Measurements from ENCODE around the gene UPP2.

UPP2 gene

GRCh38 chr2:158174956-158175355 is 73.3 kb downstream of the UPP2 start:
- Histone ChIP-seq H3K4me1 (ENCODE audit: insufficient read depth, low read length) (no peaks in the 10 kb centered on the region), H3K4me3 (ENCODE audit: low read length) (no peak overlapping the region), H3K36me3 (ENCODE audit: insufficient read depth, low read length) (no peaks in the 10 kb centered on the region), H2AFZ (ENCODE audit: low read depth, low read length) (no peak overlapping the region), H3K27me3 (ENCODE audit: insufficient read depth, low read length) (no peaks in the 10 kb centered on the region), H3K9me3 (ENCODE audit: low read length) (no peaks in the 10 kb centered on the region)

DNA sequence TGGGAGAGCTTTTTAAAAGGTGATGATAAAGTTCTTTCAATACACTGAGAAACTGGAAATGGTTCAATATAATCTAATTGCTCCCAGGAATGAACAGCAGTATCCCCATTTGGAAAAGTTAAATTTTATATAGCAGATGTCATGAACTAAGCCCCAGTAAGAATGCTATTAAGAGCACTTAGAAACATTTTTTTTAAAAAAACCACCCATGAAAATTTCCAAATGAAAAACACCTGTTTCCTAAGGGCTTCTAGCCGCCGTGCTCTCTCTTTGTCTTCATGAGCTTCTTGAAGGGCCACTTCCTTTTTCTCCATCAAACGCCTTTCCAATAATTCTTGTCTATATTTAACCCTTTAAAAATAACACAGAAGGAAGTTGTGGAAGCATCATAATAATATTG is 77.0 kb downstream of the UPP2 start:
- Histone ChIP-seq H2AFZ (ENCODE audit: low read depth, low read length) (no peak overlapping the region), H3K36me3 (ENCODE audit: insufficient read depth, low read length) (no peaks in the 10 kb centered on the region), H3K4me3 (ENCODE audit: low read length) (no peak overlapping the region), H3K4me1 (ENCODE audit: insufficient read depth, low read length) (no peaks in the 10 kb centered on the region), H3K9me3 (ENCODE audit: low read length) (no peaks in the 10 kb centered on the region), H3K27me3 (ENCODE audit: insufficient read depth, low read length) (no peaks in the 10 kb centered on the region)

GRCh38 chr2:158179660-158180059 is 78.0 kb downstream of the UPP2 start:
- no peaks in the 10 kb centered on the region for H3K4me1 ChIP-seq (ENCODE audit: insufficient read depth, low read length)
- no peaks in the 10 kb centered on the region for H3K9me3 ChIP-seq (ENCODE audit: low read length)
- no peaks in the 10 kb centered on the region for H3K27me3 ChIP-seq (ENCODE audit: insufficient read depth, low read length)
- no peaks in the 10 kb centered on the region for H3K36me3 ChIP-seq (ENCODE audit: insufficient read depth, low read length)
- H2AFZ ChIP-seq (ENCODE audit: low read depth, low read length), result no peak overlapping the region
- H3K4me3 ChIP-seq (ENCODE audit: low read length), result no peak overlapping the region

- no peaks in the 10 kb centered on the region for H3K36me3 ChIP-seq (ENCODE audit: insufficient read depth, low read length)
- H3K4me1 ChIP-seq (ENCODE audit: insufficient read depth, low read length), result peaks cover 5% of the 10 kb centered on the region
- no peak overlapping the region for H2AFZ ChIP-seq (ENCODE audit: low read depth, low read length)
- H3K4me3 ChIP-seq (ENCODE audit: low read length), result no peak overlapping the region
- H3K27me3 ChIP-seq (ENCODE audit: insufficient read depth, low read length), result no peaks in the 10 kb centered on the region
- no peaks in the 10 kb centered on the region for H3K9me3 ChIP-seq (ENCODE audit: low read length)
Observed at GRCh38 chr2:158181171-158181570, 79.5 kb downstream of the UPP2 start.

- no peak overlapping the region for H3K4me3 ChIP-seq (ENCODE audit: low read length)
- no peaks in the 10 kb centered on the region for H3K36me3 ChIP-seq (ENCODE audit: insufficient read depth, low read length)
- H3K9me3 ChIP-seq (ENCODE audit: low read length), result no peaks in the 10 kb centered on the region
- H3K4me1 ChIP-seq (ENCODE audit: insufficient read depth, low read length), result peaks cover 5% of the 10 kb centered on the region
- H2AFZ ChIP-seq (ENCODE audit: low read depth, low read length), result no peak overlapping the region
- no peaks in the 10 kb centered on the region for H3K27me3 ChIP-seq (ENCODE audit: insufficient read depth, low read length)
Observed at GRCh38 chr2:158182676-158183295, 81.1 kb downstream of the UPP2 start.

- no peaks in the 10 kb centered on the region for H3K9me3 ChIP-seq (ENCODE audit: low read length)
Observed at GRCh38 chr2:158184001-158184400, 82.3 kb downstream of the UPP2 start.

DNA sequence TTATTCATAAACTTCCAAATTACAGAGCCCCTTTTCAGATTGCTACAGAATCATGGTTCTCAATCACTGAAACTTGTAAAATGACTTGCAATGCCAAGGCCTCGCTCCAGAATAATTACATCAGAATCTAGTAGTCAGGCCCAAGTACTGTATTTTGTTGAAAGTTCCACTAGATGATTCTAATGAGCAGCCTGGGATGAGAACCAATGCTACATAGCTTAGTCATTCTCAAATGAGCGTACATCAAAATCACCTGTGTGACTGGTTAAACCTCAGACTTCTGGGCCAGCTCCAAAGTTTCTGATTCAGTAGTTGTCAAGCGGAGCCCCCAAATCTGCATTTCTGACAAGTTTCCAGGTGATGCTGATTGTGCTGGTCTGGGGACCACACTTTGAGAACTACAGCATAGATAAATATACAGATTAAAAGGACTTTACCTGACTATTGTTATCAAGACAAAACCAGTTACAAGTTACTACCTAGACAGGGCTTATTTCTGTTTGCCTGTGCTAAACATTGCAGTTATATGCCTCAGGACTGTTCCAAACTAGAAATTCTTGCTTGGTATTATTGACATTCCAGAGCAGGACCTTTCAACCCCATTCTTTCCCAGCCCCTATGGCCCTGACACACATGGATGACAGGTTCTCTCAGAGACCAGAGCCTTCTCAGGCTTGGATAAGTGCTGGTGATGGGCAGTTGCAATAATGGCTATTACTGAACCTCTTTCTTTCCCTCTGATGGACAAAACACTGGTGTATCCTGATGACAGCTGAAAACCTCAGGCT is 83.1 kb downstream of the UPP2 start:
- Histone ChIP-seq H2AFZ (ENCODE audit: low read depth, low read length) (no peak overlapping the region), H3K27me3 (ENCODE audit: insufficient read depth, low read length) (no peaks in the 10 kb centered on the region), H3K4me3 (ENCODE audit: low read length) (no peak overlapping the region), H3K4me1 (ENCODE audit: insufficient read depth, low read length) (peaks cover 5% of the 10 kb centered on the region), H3K36me3 (ENCODE audit: insufficient read depth, low read length) (no peaks in the 10 kb centered on the region), H3K9me3 (ENCODE audit: low read length) (no peaks in the 10 kb centered on the region)

More at GRCh38 chr2:158184001-158184400, 82.3 kb downstream of the UPP2 start:
- Histone ChIP-seq H3K36me3 (ENCODE audit: insufficient read depth, low read length) (no peaks in the 10 kb centered on the region), H2AFZ (ENCODE audit: low read depth, low read length) (no peak overlapping the region), H3K4me3 (ENCODE audit: low read length) (no peak overlapping the region), H3K4me1 (ENCODE audit: insufficient read depth, low read length) (peaks cover 5% of the 10 kb centered on the region), H3K27me3 (ENCODE audit: insufficient read depth, low read length) (no peaks in the 10 kb centered on the region)
